ENCODE results near the gene ANKRD26. TPM values are rescaled to one million over a fixed set of nuclear protein-coding genes. Genes with fewer than 3 reads are reported as not detected.

Gene ANKRD26
- total RNA-seq, 1 donor from 2014 or later: 6.7 TPM

DNA sequence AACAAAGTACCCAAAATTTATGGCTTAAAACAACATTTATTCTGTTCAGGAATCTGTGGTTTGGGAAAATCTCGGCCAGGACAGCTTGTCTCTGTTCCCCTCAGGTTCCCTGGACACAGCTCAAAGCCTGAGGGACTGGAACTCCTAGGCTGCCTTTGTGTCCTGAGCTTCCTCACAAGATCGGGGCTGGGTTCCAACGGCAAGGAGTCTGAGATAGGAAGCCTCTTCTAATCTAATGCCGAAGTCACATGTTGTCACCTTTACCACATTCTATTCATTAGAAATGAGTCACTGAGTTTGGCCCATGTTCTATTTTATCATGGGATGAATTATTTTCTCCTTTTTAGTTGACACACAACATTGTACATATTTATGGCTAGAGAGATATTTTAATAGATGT, 80.5 kb downstream of the ANKRD26 start:
- intact Hi-C loops (cut with DNase I): no loop called here
- no peak for ATAC-seq
- no peak for DNase-seq
- Histone ChIP-seq H3K27me3 (no peaks in the 10 kb centered on the region), H3K36me3 (peaks cover 7% of the 10 kb centered on the region), H3K9me3 (no peaks in the 10 kb centered on the region), H3K4me3 (no peak overlapping the region), H3K27ac (no peak overlapping the region), H3K4me1 (no peaks in the 10 kb centered on the region)
- TF ChIP-seq, protein P1, sequence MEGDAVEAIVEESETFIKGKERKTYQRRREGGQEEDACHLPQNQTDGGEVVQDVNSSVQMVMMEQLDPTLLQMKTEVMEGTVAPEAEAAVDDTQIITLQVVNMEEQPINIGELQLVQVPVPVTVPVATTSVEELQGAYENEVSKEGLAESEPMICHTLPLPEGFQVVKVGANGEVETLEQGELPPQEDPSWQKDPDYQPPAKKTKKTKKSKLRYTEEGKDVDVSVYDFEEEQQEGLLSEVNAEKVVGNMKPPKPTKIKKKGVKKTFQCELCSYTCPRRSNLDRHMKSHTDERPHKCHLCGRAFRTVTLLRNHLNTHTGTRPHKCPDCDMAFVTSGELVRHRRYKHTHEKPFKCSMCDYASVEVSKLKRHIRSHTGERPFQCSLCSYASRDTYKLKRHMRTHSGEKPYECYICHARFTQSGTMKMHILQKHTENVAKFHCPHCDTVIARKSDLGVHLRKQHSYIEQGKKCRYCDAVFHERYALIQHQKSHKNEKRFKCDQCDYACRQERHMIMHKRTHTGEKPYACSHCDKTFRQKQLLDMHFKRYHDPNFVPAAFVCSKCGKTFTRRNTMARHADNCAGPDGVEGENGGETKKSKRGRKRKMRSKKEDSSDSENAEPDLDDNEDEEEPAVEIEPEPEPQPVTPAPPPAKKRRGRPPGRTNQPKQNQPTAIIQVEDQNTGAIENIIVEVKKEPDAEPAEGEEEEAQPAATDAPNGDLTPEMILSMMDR (IDR thresholded peaks at IDR 0.05): no peak

DNA sequence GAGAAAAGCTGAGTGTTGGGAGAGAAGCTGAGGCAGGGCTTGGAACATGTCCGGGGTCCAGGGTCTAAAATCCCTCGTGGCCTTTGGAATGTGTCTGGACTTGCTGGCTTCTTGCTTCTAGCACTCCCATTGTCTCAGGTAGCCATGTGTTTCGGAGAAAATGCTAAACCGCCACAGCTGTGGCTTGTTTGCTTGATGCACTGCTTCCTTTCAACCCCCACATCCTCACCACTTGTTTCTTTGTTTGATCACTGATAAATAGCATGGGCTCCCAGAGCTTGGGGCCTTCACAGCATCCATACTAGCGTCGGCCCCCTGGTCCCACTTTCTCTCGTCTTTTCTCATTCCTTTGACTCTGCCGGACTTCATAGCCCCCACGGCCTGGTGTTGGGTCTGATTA, 102.7 kb downstream of the ANKRD26 start:
- peaks cover 3% of the 10 kb centered on the region for H3K36me3 ChIP-seq
- no peak overlapping the region for H3K4me3 ChIP-seq
- DNase-seq: no peak
- no peaks in the 10 kb centered on the region for H3K9me3 ChIP-seq
- intact Hi-C loops (cut with DNase I): no loop called here
- no peak overlapping the region for H3K27ac ChIP-seq
- TF ChIP-seq, protein P1 (IDR thresholded peaks at IDR 0.05): no peak
- no peaks in the 10 kb centered on the region for H3K4me1 ChIP-seq
- no peaks in the 10 kb centered on the region for H3K27me3 ChIP-seq
- ATAC-seq: no peak

DNA sequence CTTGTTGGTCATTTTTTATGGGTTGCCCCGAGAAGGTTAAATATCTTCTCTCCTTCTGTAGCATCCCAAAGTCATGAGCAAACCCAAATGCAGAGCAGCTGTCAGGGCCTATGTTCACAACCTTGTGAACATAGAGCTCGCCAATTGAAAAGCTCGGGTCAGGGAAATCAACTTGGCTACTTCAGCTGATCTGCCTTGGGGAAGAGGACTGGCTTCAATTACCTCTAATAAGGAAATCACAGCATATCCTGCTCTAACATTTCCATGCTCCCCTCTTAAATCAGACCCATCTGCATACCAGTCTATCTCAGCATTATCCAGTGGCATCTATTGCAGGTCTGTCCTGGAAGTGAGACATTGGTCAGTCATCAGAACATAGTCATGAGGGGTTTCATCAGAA, 105.6 kb downstream of the ANKRD26 start:
- Histone ChIP-seq H3K36me3 (no peaks in the 10 kb centered on the region), H3K27me3 (no peaks in the 10 kb centered on the region), H3K27ac (no peak overlapping the region), H3K4me3 (no peak overlapping the region), H3K9me3 (no peaks in the 10 kb centered on the region), H3K4me1 (no peaks in the 10 kb centered on the region)
- ATAC-seq (no peak), DNase-seq (no peak)
- TF ChIP-seq, protein P1 (IDR thresholded peaks at IDR 0.05): no peak
- intact Hi-C loops (cut with DNase I): no loop called here

DNA sequence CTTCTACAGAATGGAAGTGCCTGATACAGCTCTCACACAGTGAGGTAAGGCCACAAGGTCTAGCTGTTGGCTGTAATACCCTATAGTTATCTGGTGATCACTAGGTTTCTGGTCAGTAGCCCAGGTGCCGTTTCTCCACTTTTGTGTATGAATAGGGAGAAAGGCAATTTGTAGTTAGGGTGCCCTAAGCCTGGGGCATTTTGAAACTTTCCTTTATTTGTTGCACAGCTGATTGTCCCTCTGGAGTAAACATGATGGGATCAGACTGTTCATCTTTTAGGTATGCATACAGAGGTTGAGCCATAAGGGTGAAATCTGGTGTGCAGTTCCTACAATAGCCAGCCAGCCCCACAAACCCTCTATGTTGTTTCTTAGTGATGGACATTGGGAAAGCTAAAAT, 112.4 kb downstream of the ANKRD26 start:
- TF ChIP-seq, protein P1 (IDR thresholded peaks at IDR 0.05): no peak
- DNase-seq (no peak), ATAC-seq (no peak)
- Histone ChIP-seq H3K27ac (no peak overlapping the region), H3K36me3 (no peaks in the 10 kb centered on the region), H3K4me3 (no peak overlapping the region), H3K27me3 (no peaks in the 10 kb centered on the region), H3K9me3 (no peaks in the 10 kb centered on the region), H3K4me1 (no peaks in the 10 kb centered on the region)
- intact Hi-C loops (cut with DNase I): no loop called here

DNA sequence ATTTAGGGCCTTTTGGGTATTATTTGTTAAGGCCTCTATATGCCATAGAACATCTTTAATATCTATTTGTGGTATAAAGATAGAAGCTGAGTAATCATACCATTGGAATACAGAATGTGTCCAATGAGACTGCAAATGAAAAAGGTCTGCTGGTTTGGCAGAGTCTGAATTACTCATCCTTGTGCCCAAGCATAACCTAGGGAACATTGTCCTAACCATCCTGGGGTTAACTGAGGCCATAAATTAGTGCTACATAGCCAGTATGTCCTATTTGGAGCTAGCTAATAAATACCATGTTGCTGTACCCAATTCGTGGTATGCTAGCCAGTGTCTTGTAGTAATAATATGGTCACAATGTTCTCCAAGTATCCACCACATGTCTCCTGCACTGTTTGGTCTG, 117.1 kb downstream of the ANKRD26 start:
- TF ChIP-seq, protein P1 (IDR thresholded peaks at IDR 0.05): no peak
- H3K4me3 ChIP-seq: no peak overlapping the region
- H3K9me3 ChIP-seq: no peaks in the 10 kb centered on the region
- DNase-seq (no peak), ATAC-seq (no peak)
- H3K27me3 ChIP-seq: no peaks in the 10 kb centered on the region
- H3K27ac ChIP-seq: no peak overlapping the region
- intact Hi-C loops (cut with DNase I): no loop called here
- H3K36me3 ChIP-seq: no peaks in the 10 kb centered on the region
- no peaks in the 10 kb centered on the region for H3K4me1 ChIP-seq

DNA sequence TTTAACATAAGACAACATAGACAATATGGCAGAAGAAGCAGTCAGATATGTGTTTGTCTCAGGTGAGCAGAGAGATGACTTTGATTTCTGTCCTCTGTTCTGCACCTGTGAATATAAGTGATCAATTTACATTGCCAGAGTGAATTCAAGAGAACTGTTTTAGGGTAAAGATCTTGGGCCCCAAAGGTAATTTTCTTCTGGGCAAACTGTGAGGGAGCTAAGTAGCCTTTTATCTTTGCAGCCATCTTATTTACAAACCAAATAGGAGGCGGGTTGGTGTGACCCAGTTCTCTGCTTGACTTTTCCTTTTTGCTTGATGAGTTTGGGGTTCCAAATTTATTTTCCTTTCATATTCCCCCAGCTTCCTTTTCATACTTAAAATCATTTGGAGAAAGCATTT, 118.2 kb downstream of the ANKRD26 start:
- no peak overlapping the region for H3K27ac ChIP-seq
- DNase-seq (no peak), ATAC-seq (no peak)
- intact Hi-C loops (cut with DNase I): no loop called here
- H3K36me3 ChIP-seq: no peaks in the 10 kb centered on the region
- H3K27me3 ChIP-seq: no peaks in the 10 kb centered on the region
- H3K9me3 ChIP-seq: no peaks in the 10 kb centered on the region
- no peaks in the 10 kb centered on the region for H3K4me1 ChIP-seq
- H3K4me3 ChIP-seq: no peak overlapping the region
- TF ChIP-seq, protein P1 (IDR thresholded peaks at IDR 0.05): no peak
